LNCaP clone FGC (cell line): ENCODE results near the gene GALNT12.

ENCODE experiments used
- DNase-seq: peaks from one replicate; pipeline ENCODE4 v3.0.0-alpha.2; 2011; ENCODE audit warnings: low read depth
- H3K4me3 ChIP-seq: 2 replicates; pipeline ENCODE4 v1.5.1; 2011; ENCODE audit warnings: mild to moderate bottlenecking, low read depth, low read length, control low read depth
- TF ChIP-seq, protein P1 (sequence below): IDR thresholded peaks from 2 replicates; pipeline ENCODE4 v1.5.1; 2012; ENCODE audit warnings: mild to moderate bottlenecking; ENCODE audit not compliant: control insufficient read depth, insufficient read depth; ENCODE audit errors: extremely low read depth

Gene GALNT12

DNA sequence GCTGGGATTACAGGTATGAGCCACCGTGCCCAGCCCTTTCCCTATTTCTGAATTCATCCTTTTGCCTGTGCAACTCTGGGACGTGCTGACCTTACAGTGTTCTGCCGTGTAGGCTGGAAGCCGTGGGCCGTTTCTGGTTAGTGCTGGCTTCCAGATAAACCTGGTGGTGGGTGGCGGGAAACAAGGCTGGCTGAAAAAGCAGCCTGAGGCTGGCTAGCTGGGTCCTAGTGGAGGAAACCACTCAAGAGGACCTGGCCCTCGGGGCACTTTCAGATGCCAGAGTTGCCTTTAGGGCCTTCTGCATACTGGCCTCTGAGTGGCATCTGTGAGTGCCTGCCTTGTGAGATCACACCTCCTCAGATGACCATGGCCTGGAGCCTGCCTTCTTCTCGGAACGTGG lies 26.9 kb downstream of the GALNT12 start:
- H3K4me3 ChIP-seq, result no peak overlapping the region
- DNase-seq, result no peak
- TF ChIP-seq, protein P1, sequence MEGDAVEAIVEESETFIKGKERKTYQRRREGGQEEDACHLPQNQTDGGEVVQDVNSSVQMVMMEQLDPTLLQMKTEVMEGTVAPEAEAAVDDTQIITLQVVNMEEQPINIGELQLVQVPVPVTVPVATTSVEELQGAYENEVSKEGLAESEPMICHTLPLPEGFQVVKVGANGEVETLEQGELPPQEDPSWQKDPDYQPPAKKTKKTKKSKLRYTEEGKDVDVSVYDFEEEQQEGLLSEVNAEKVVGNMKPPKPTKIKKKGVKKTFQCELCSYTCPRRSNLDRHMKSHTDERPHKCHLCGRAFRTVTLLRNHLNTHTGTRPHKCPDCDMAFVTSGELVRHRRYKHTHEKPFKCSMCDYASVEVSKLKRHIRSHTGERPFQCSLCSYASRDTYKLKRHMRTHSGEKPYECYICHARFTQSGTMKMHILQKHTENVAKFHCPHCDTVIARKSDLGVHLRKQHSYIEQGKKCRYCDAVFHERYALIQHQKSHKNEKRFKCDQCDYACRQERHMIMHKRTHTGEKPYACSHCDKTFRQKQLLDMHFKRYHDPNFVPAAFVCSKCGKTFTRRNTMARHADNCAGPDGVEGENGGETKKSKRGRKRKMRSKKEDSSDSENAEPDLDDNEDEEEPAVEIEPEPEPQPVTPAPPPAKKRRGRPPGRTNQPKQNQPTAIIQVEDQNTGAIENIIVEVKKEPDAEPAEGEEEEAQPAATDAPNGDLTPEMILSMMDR, result no peak

DNA sequence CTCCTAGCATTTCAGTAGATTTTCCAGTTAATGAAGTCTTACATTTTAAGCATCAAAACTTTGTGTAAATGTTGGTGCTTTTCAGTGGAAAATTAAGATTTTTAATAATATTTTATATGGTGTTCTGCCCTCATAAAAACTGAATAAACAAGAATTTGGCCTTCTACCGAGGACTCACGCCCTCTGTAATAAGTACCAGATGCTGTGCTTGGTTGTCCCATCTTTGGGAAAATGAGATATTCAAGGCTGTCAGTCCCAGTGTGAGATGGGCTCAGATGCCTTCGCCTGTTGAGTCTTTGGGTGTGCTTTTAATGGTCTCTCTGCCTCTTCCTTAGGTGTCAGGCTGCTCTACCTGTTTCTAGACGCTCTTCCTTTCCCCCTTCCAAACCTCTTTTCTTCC lies 28.7 kb downstream of the GALNT12 start:
- TF ChIP-seq, protein P1, result no peak
- DNase-seq, result no peak
- no peak overlapping the region for H3K4me3 ChIP-seq

DNA sequence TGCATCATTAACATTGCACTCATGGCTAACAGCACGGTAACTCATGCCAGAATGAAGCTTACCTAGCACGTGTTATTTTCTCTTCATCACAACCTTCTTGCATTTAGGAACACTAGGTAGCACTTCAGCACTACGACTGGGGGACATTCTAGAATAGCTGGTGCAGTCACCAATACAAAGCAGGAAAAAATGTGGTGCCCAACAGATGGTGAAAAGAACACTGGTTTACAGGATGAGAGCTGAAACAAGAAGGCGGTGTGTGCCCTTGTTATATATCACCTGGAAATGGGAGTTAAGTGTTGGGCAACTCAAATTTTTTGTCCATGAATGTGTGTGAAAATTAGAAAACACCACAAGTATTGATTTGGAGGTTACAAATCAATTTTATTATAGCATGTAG lies 30.0 kb downstream of the GALNT12 start:
- H3K4me3 ChIP-seq, result no peak overlapping the region
- TF ChIP-seq, protein P1, result no peak
- DNase-seq, result no peak

DNA sequence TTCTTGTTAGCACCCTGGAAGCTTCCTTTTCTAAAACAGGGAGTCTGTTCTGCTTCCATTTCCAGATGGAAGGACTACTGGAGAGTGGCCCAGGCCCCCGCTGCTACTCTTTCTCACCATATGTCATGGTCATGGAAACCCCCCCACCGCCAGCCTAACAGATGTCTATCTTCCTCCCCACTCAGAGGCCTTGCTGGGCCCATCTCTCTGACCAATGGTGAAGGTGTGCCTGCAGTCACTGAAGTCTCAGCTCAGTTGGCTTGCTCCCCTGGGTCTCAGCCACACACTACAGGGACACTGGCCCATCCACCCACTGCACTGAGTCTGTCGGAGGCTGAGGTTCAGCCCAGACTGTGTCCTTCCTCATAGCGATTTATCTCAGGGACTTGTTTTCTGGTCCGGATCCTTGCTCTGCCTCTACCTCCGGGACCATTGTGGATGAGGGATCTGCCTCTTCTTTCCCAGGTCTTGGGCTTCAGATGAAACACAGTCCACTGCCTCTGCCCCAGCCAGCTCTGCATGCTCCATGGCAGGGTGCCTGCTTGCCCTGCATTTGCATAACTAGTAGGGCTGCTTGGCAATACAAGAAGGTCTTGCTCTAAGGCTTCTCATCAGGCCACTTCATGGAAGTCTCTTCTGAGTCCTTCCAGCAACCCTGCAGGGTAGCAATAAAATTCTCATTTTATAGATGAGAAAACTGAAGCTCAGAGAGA lies 30.8 kb downstream of the GALNT12 start:
- no peak overlapping the region for H3K4me3 ChIP-seq
- peak; percentile 83 for DNase-seq
- TF ChIP-seq, protein P1, result no peak

DNA sequence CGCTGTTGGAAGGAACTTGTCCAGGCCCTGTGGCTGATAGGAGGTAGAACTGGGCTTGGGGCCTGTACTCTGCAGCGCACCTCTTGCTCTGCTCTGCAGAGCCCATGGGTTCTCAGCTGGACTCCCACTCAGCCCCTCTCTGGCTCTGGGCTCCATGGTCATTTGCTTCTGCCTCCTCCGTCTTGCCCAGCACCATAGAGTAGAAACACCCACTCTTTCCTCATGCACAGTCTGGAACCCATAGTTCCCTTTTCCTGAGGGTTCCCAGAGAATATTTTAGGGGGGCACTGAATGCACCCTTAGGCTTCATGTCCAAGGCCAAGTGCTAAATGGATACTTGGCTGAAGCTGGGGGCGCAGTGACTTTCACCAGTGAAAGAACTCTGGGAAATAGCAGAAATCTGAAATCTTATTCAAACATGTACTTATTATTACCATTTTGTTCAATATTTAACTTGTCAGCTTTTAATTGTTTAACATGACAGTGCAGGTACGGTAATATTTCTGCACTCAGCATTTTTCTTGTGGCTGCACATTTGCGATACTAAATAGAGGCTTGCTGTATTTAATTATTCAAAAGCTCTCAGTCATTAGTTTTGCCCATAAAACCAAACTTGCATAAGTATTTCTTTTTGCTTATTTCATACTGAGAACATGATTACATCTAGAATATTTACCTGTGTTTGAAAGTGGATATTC lies 31.5 kb downstream of the GALNT12 start:
- TF ChIP-seq, protein P1, result no peak

DNA sequence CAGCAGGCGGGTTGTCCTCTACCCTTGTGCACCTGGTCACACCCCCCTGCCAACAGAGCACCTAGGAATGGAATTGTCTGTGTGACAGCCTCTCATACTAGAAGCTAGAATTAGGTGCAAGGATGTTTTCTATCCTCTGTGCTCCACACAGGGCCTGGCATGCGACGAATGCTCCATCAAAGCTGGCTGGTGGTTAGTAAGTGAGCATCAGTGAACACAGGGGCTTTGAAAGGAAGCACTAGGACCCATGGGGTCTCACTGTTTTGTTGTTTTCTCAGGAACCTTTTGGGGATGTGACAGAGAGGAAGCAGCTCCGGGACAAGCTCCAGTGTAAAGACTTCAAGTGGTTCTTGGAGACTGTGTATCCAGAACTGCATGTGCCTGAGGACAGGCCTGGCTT lies 32.3 kb downstream of the GALNT12 start:
- TF ChIP-seq, protein P1, result no peak
- no peak for DNase-seq
- no peak overlapping the region for H3K4me3 ChIP-seq

More for the DNA sequence above, 31.5 kb downstream of the GALNT12 start:
- no peak for DNase-seq
- H3K4me3 ChIP-seq, result no peak overlapping the region
